HG03342 (cell line): ENCODE results near the gene MOB2.
"Not testable (repeated sequence)": the region's sequence is repeated elsewhere in the genome, so short reads cannot be mapped to it uniquely, and the experiment has no call there.

Experiments
- ATAC-seq: cut with Tn5 transposase; IDR thresholded peaks from one replicate; pipeline ENCODE4 v1.9.1; 2021; ENCODE audit warnings: mild to moderate bottlenecking, moderate library complexity; ENCODE audit not compliant: unreplicated experiment

MOB2 gene

GRCh38 chr11:1518301-1518700 lies 31.7 kb upstream of the MOB2 start:
- ATAC-seq, result no peak

GRCh38 chr11:1517117-1518005 lies 30.8 kb upstream of the MOB2 start:
- ATAC-seq, result no peak

DNA sequence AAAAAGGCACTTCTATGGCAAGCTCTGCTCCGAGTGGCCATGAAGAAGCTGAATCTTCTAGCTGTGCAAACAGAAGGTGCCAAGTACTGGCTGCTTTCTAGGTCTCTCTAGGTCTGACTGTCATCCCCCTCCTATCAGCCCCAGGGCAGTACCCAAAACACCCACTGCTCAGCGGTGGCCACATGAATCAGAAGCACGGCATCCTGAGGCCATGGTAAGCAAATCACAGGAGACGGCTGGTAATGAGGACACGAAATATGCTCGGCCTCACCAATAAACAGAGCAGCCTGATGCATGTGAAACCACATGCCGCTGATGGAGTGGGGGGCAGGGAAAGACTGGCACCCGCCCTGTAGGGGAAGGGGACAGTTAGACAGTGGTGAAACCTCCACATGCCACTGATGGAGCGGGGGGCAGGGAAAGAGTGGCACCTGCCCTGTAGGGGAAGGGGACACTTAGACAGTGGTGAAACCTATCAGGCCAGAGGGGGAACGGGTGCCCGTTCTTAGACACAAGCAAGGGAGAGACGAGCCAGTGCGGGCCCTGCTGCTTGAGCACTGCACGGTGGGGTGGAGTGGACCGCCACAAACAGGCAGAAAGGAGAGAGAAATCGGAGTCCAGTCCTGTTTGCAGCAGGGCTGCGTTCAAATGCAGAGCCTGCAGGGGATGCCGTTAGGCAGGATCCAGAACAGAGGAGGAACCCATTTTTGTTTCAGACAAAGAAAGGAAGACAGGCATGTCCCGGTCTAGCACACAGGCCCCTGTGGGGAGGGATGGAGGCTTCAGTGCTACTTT lies 29.9 kb upstream of the MOB2 start:
- ATAC-seq, result no peak

DNA sequence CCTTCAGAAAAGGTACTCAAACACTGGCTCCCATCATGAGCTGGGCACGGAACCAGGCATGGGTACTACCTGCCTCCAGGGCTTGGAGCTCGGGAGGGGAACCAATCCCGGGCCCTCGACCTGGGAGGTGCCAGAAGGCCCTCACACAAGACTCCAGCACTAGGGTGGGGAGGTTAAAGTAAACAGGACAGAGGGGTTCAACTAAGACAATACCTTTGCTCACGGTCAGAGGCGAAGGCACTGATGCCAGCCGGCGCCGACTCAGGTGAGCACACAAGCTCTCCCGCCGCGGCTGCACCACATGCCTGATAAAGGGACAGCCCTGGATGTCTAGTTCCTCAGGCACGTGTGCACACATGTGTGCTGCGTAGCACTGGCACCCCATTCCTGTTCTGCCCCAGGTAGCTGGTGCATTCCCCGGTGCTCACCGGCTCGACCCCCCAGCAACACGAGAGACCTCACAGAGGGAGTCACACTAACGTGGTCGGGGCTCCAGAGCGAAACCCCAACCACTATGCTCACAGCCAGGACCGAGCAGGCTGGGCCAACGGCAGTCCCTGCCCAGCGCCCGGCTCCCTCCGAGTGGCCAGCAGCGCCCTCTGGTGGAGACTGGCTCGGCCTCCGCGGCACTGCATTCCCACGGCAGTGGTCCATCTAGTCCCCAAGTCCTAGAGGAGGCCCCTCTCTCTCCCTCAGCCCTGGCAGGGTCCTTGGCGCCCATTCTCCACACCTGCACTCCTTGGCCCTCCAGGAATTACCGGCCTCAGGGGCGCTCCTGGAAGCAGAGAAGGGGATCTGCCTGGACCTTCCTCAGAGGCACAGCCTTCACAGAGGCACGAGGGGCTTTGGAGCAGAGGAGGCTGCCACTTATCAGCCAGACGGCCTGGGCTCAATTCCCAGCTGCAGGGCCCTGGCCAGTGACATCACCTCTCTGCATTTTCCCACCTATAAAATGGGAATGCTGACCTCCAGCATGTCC lies 28.8 kb upstream of the MOB2 start:
- no peak for ATAC-seq

DNA sequence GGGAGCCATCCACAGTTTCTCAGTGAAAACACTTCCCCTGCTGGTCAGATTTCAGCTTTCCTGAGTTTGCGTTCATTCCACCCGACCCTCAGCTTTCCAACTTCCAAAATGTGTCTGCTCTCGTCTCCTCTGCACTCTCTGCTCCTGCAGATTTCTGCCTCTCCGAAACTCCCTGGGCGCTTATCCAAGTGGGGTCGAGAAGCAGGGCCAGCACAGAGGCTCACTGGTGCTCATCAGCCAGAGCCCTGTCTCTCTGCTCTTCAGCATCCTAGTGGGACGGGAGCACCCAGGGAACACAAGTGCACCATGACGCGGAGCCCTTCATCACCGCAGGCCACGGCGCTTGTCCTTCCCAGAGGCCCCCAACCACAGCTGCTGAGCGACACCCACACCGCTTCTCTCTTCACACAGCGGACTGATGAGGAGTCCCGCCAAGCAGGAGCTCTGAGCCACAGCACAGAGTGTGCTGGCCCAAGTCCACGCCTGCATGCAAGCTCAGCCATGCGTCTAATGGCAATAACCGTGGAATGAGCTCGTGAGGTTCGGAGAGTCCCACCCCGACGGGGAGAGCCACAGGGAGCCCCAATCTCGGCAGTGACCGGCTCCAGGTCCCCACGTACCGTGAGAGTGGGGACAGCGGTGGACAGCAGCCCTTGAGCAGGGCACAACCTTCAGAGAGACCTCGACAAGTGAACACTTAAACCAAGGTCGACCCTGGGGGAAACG lies 27.9 kb upstream of the MOB2 start:
- no peak for ATAC-seq

GRCh38 chr11:1513326-1514296 lies 27.0 kb upstream of the MOB2 start:
- no peak for ATAC-seq

GRCh38 chr11:1512531-1513258 lies 26.1 kb upstream of the MOB2 start:
- not testable (repeated sequence) for ATAC-seq

GRCh38 chr11:1511937-1512496 lies 25.4 kb upstream of the MOB2 start:
- ATAC-seq, result no peak

DNA sequence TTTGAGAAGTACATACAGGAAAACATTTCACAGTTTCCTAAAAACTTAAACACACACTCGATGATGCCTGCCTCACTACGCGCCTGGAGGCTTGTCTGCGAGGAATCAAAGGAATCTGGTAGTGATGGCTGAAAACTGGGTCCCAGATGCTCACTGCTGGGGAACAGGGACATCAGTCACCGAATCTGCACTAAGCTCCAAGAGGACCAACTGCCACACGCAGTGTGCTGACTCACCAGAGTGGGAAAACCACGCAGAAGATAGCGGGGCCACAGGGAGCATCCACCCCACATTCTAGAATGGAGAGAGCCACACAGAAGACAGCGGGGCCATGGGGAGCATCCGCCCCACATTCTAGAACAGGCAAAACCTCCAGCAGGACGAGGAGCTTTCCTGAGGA lies 24.3 kb upstream of the MOB2 start:
- no peak for ATAC-seq

DNA sequence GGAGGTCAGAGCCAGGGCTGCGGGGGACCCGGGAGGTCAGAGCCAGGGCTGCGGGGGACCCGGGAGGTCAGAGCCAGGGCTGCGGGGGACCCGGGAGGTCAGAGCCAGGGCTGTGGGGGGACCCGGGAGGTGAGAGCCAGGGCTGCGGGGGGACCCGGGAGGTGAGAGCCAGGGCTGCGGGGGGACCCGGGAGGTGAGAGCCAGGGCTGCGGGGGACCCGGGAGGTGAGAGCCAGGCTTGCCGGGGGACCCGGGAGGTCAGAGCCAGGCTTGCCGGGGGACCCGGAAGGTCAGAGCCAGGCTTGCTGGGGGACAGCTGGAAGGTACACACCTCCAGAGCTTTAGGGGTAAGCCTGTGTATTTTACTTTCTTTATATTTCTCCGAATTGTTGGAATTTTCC lies 23.8 kb upstream of the MOB2 start:
- not testable (repeated sequence) for ATAC-seq

- ATAC-seq, result no peak
Measured at GRCh38 chr11:1509626-1510255, 23.2 kb upstream of the MOB2 start.

GRCh38 chr11:1508986-1509385 lies 22.4 kb upstream of the MOB2 start:
- ATAC-seq, result no peak

DNA sequence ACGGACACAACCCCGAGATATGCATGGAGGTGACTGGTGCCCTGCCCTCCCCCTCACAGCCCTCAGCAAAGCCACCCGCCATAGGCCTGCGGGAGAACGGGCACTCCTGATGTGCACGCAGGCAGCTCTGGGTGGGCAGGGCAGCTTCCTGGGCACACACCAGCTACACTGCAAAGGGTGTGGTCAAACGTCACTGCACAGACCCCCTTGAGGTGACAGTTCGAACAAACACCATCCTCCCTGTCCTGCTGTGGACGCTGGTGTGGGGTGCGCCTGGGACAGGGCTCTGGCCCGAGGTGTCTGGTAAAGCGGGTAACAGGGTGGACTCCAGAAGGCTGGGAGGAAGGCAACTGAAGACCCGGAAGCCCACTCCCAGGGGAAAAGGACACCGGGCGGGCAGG lies 21.9 kb upstream of the MOB2 start:
- ATAC-seq, result no peak

GRCh38 chr11:1507381-1508140 lies 21.0 kb upstream of the MOB2 start:
- ATAC-seq, result no peak

DNA sequence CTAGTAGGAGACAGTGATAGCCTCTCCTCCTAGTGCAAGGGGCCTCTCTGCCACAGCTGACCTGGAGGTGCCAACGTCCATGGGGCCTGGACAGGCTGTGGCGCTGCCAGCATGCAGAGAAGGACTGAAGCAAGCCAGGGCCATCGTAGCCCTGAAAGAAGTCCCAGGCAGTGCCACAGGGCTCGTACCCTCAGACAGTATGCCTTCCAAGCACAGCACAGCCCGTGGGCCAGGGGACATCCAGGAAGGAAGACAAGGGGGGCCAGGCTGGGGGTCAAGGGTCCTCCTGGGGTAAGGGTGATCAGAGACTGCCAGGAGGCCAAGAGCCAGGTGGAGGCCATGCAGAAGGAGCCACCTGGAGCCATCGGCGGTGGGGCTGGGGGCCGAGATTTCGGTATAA lies 20.4 kb upstream of the MOB2 start:
- no peak for ATAC-seq

GRCh38 chr11:1505480-1505879 lies 18.9 kb upstream of the MOB2 start:
- no peak for ATAC-seq
